Spleen (tissue), 11 donors: Measurements from ENCODE around the gene HDAC7. TPM values are rescaled to one million over a fixed set of nuclear protein-coding genes. Genes with fewer than 3 reads are reported as not detected.

Experiments
- DNase-seq: peaks from one replicate; pipeline ENCODE4 v3.0.0-alpha.2; 2020
- H3K27ac ChIP-seq, 8 donors: fragments of 200-600 bp; sonication (generic) in 7 of 8; 1 replicate in 4 of 8; 2 replicates in 4 of 8; pipeline versions ENCODE4 v1.5.0 to v1.8.0; 2016 to 2021; ENCODE audit warnings: inconsistent platforms in 4 of 8, mild to moderate bottlenecking in 4 of 8, moderate library complexity in 1 of 8
- H3K27me3 ChIP-seq, 7 donors: fragments of 200-600 bp; sonication (generic) in 6 of 7; replicated peaks in 1 of 7; 1 replicate in 4 of 7; 2 replicates in 3 of 7; pipeline versions ENCODE4 v1.5.0 to v1.8.0; 2016 to 2021; ENCODE audit warnings: inconsistent platforms in 3 of 7, mild to moderate bottlenecking in 1 of 7
- H3K36me3 ChIP-seq, 6 donors: fragments of 200-600 bp; sonication (generic) in 5 of 6; 1 replicate in 4 of 6; 2 replicates in 2 of 6; pipeline versions ENCODE4 v1.5.0 to v1.8.0; 2016 to 2021; ENCODE audit warnings: inconsistent platforms in 2 of 6
- H3K4me1 ChIP-seq, 6 donors: fragments of 200-600 bp; sonication (generic) in 5 of 6; 1 replicate in 3 of 6; 2 replicates in 3 of 6; pipeline versions ENCODE4 v1.5.0 to v1.8.0; 2016 to 2021; ENCODE audit warnings: inconsistent platforms in 3 of 6
- H3K4me3 ChIP-seq, 8 donors: fragments of 200-600 bp; sonication (generic) in 7 of 8; 1 replicate in 4 of 8; 2 replicates in 4 of 8; pipeline versions ENCODE4 v1.5.0 to v1.8.0; 2016 to 2021; ENCODE audit warnings: inconsistent platforms in 4 of 8, mild to moderate bottlenecking in 4 of 8, moderate library complexity in 2 of 8
- H3K9me3 ChIP-seq, 8 donors: fragments of 200-600 bp; sonication (generic) in 7 of 8; 1 replicate in 4 of 8; 2 replicates in 4 of 8; pipeline versions ENCODE4 v1.5.0 to v1.8.0; 2016 to 2021; ENCODE audit warnings: inconsistent platforms in 4 of 8
- CTCF ChIP-seq, 11 experiments: fragments of 200-600 bp in 7 of 11; fragments of 450-650 bp in 4 of 11; sonication (generic) in 4 of 11; IDR thresholded peaks in 8 of 11; conservative IDR thresholded peaks in 3 of 11; 1 replicate in 7 of 11; 2 replicates in 4 of 11; pipeline versions ENCODE4 v1.4.0 to v1.8.0; 2016 to 2021; ENCODE audit warnings: antibody characterized with exemption in 11 of 11, inconsistent platforms in 4 of 11, mild to moderate bottlenecking in 1 of 11
- POLR2A ChIP-seq, 3 donors: fragments of 450-650 bp; IDR thresholded peaks; one replicate each; pipeline ENCODE4 v1.5.1; 2017; ENCODE audit warnings: antibody characterized with exemption in 3 of 3, mild to moderate bottlenecking in 1 of 3
- POLR2AphosphoS5 ChIP-seq, 3 donors: sonication (generic); formaldehyde crosslinking; IDR thresholded peaks; one replicate each; pipeline ENCODE4 v1.5.1; 2017; ENCODE audit warnings: antibody characterized with exemption in 3 of 3
- WGBS, 5 donors: extraction: QIAGEN DNeasy Blood & Tissue Kit in 3 of 5; methylation state at CpG; one replicate each; pipeline versions ENCODE4 v1.1.5 to v1.1.7; 2013 to 2018; 5-methylcytosine and 5-hydroxymethylcytosine counted together
- intact Hi-C: fragments of 100-400 bp; cut with DNase I; formaldehyde crosslinking; loops from one replicate; pipeline ENCODE4 v1.15.0; 2023; ENCODE audit warnings: low total_unique reads
- polyA plus RNA-seq, 3 donors: library from polyadenylated mRNA; stranded (reverse); fragments of 200-250 nt; gene quantifications; one replicate each; pipeline ENCODE4 v1.2.1, GENCODE V29; 2013
- total RNA-seq, 7 donors: library from RNA; depleted of rRNA in 3 of 7; stranded (reverse); fragments of >200 nt in 3 of 7; fragmentation: NEBNext Ultra II Directional in 4 of 7; extraction: Animal tissue kit (Norgen Biotek cat#: 25700) in 4 of 7; gene quantifications; one replicate each; pipeline versions ENCODE4 v1.1.0 to v1.2.1, GENCODE V29; 2016 to 2021
- donor health status: healthy with polysubstance abuse.
- donor health status: DM: no; HTN: no; CAD: no; lungs with moderate emphysema.
- donor health status: DM: no; HTN: no; CAD: no.
- donor health status: Bipolar disorder and iron deficiency.
- donor health status: healthy.
- donor health status: DM: no; HTN: no; CAD: no.
- donor health status: DM: yes; HTN: yes; CAD: no.

HDAC7 gene
- total and polyA plus RNA-seq, 10 donors: 39.6 to 158 (median 101) TPM

DNA sequence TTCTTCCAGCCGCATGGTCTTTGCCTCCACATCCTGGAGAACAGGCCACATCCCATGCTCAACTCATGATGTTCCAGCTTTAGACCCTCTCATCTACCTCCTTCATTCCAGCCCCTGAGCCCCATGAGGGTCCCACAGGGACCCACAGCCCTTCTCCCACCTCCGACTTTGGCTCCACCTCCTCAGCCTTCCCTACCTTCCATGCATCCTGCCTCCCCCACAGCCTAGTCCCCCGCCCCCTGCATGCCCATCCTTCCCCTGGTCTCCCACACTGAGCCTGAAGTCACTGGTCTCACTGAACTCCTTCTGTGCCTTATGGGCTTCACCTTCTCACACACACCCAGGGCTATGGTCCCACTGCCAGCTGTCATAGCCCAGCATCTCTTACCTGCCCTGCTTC lies 70.8 kb downstream of the HDAC7 start:
- Histone ChIP-seq H3K4me3 (no peak overlapping the region), H3K36me3 (peaks cover 0 to 65% (median 6%) of the 10 kb centered on the region in 6 donors), H3K27ac (no peak overlapping the region), H3K9me3 (no peaks in the 10 kb centered on the region), H3K4me1 (peaks cover 9 to 71% (median 45%) of the 10 kb centered on the region in 6 donors), H3K27me3 (no peaks in the 10 kb centered on the region)
- intact Hi-C loops: no loop called here
- TF ChIP-seq POLR2A (IDR thresholded peaks at IDR 0.05) (no peak), CTCF (IDR thresholded peaks at IDR 0.05 in 8 of 11, conservative IDR thresholded peaks at IDR 0.05 in 3 of 11) (no peak), POLR2AphosphoS5 (IDR thresholded peaks at IDR 0.05) (no peak)
- DNase-seq: no peak
- WGBS, 5 donors: 88 to 100% (median 92%) methylated on average over 3 of the region's 3 CpGs

- no peak for TF ChIP-seq POLR2A (IDR thresholded peaks at IDR 0.05)
- TF ChIP-seq POLR2AphosphoS5 (IDR thresholded peaks at IDR 0.05): no peak
- no peak for TF ChIP-seq CTCF (IDR thresholded peaks at IDR 0.05 in 8 of 11, conservative IDR thresholded peaks at IDR 0.05 in 3 of 11)
- WGBS, 5 donors: 83 to 94% (median 89%) methylated on average over 1 of the region's 1 CpG
- no peak for DNase-seq
- no peaks in the 10 kb centered on the region for H3K27me3 ChIP-seq
- peaks cover 0 to 65% (median 6%) of the 10 kb centered on the region in 6 donors for H3K36me3 ChIP-seq
- peaks cover 6 to 66% (median 40%) of the 10 kb centered on the region in 6 donors for H3K4me1 ChIP-seq
- intact Hi-C loops: no loop called here
- H3K4me3 ChIP-seq: no peak overlapping the region
- H3K9me3 ChIP-seq: no peaks in the 10 kb centered on the region
- no peak overlapping the region for H3K27ac ChIP-seq
Observed at GRCh38 chr12:47748507-47748828, 71.2 kb downstream of the HDAC7 start.

DNA sequence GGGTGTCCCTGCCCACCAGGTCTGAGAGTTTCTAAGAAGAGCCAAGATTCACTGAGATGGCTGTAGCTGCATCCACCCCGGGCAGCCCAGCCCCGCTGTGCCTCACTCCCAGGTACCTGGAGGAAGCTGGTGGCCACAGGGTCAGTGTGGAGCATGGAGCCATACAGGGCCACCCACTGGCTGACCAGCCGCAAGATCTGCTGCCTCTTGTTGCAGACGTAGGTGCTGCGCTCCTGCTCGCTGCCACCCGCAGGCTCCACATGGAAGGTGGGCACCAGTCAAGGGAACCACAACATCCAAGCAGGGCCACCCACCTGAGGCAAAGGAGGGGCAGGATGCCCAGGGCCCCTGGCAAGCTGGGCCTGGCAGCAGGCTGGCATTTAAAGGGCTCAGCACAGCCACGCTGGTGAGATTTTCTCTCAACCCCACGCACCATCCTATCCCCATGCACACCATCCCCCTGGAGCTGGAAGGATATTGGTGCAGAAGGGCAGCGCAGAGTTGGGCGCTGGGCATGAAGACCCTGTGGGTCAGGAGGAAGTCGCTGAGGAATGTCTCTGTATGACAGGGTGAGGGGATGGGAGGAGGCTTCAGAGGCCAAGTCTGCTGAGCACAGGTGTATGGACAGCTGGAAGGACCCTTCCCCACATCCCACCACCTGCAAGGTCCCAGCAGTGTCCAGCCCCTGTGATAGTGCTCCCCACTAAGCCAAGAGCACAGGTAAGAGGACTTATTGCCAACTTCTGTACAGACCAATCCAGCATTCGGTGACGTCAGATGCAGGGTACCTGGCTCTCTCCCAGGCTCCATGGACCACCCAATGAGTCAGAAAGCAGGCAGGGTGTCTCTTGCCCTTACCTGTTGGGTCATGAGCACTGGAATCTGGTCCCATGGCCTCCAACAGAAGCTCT lies 71.9 kb downstream of the HDAC7 start:
- peaks cover 6 to 60% (median 35%) of the 10 kb centered on the region in 6 donors for H3K4me1 ChIP-seq
- no peak overlapping the region for H3K27ac ChIP-seq
- no peaks in the 10 kb centered on the region for H3K27me3 ChIP-seq
- H3K9me3 ChIP-seq: no peaks in the 10 kb centered on the region
- DNase-seq: no peak
- peaks cover 0 to 65% (median 6%) of the 10 kb centered on the region in 6 donors for H3K36me3 ChIP-seq
- no peak overlapping the region for H3K4me3 ChIP-seq
- TF ChIP-seq CTCF (IDR thresholded peaks at IDR 0.05 in 8 of 11, conservative IDR thresholded peaks at IDR 0.05 in 3 of 11) (no peak), POLR2A (IDR thresholded peaks at IDR 0.05) (no peak), POLR2AphosphoS5 (IDR thresholded peaks at IDR 0.05) (peak in 2 of 3 donors; percentile 21 to 48)
- 91 to 97% (median 94%) methylated on average over 5 to 14 of the region's 14 CpGs for WGBS, 5 donors
- intact Hi-C loops: no loop called here

GRCh38 chr12:47747126-47747525 lies 72.6 kb downstream of the HDAC7 start:
- intact Hi-C loops: no loop called here
- DNase-seq: no peak
- H3K9me3 ChIP-seq: no peaks in the 10 kb centered on the region
- TF ChIP-seq CTCF (IDR thresholded peaks at IDR 0.05 in 8 of 11, conservative IDR thresholded peaks at IDR 0.05 in 3 of 11): peak in 2 of 11 experiments; percentile 18 to 19
- no peak for TF ChIP-seq POLR2AphosphoS5 (IDR thresholded peaks at IDR 0.05)
- TF ChIP-seq POLR2A (IDR thresholded peaks at IDR 0.05): no peak
- H3K27me3 ChIP-seq: no peaks in the 10 kb centered on the region
- no peak overlapping the region for H3K4me3 ChIP-seq
- H3K27ac ChIP-seq: peak overlapping the region in 1 of 8 donors; percentile 48
- WGBS, 5 donors: 59 to 68% (median 64%) methylated on average over 4 of the region's 4 CpGs
- peaks cover 0 to 65% (median 6%) of the 10 kb centered on the region in 6 donors for H3K36me3 ChIP-seq
- H3K4me1 ChIP-seq: peaks cover 7 to 60% (median 31%) of the 10 kb centered on the region in 6 donors
